Esophagus mucosa (tissue), 1 donor: ENCODE results near the gene WDR64. TPM values are rescaled to one million over a fixed set of nuclear protein-coding genes. Genes with fewer than 3 reads are reported as not detected.
"Not testable (repeated sequence)": the region's sequence is repeated elsewhere in the genome, so short reads cannot be mapped to it uniquely, and the experiment has no call there.

Experiments
- ATAC-seq: fragments of 200-7000 bp; cut with Tn5 transposase; one replicate; pipeline ENCODE4 v1.9.1; 2020
- total RNA-seq: library from RNA; stranded (reverse); gene quantifications from one replicate; pipeline ENCODE4 v1.2.4, GENCODE V29; 2023
- donor health status: DM: yes; HTN: yes; CAD: no.

WDR64 gene
- total RNA-seq, 1 donor from 2014 or later, result not detected

GRCh38 chr1:241701483-241702295, 49.6 kb downstream of the WDR64 start:
- ATAC-seq, result no peak

GRCh38 chr1:241702442-241703373, 50.6 kb downstream of the WDR64 start:
- peak; percentile 74 for ATAC-seq

- ATAC-seq, result not testable (repeated sequence)
Observed at GRCh38 chr1:241703739-241704138, 51.7 kb downstream of the WDR64 start.

- peak; percentile 75 for ATAC-seq
Observed at GRCh38 chr1:241706257-241706656, 54.2 kb downstream of the WDR64 start.

- ATAC-seq, result peak; percentile 81
Observed at GRCh38 chr1:241706967-241707366, 54.9 kb downstream of the WDR64 start.

GRCh38 chr1:241707442-241707841, 55.4 kb downstream of the WDR64 start:
- no peak for ATAC-seq

DNA sequence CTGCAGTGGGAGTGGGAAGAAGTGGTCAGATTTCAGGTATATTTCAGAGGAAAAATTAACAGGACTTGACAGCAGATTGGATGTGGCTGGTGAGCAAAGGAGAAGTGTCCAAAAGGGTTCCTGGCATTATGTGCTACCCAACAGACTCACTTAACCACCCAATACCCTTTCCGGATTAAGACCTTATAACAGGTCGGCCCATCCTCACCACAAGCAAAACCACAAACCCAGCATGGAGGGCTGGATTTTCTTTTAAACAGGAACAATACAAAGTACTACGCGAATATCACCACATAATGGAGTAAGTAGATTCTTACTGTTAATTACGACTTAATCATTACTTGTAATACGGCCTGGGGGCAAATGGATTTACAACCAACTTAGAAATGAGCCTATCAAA, 59.2 kb downstream of the WDR64 start:
- ATAC-seq, result no peak

- no peak for ATAC-seq
Observed at GRCh38 chr1:241713316-241713715, 61.2 kb downstream of the WDR64 start.

DNA sequence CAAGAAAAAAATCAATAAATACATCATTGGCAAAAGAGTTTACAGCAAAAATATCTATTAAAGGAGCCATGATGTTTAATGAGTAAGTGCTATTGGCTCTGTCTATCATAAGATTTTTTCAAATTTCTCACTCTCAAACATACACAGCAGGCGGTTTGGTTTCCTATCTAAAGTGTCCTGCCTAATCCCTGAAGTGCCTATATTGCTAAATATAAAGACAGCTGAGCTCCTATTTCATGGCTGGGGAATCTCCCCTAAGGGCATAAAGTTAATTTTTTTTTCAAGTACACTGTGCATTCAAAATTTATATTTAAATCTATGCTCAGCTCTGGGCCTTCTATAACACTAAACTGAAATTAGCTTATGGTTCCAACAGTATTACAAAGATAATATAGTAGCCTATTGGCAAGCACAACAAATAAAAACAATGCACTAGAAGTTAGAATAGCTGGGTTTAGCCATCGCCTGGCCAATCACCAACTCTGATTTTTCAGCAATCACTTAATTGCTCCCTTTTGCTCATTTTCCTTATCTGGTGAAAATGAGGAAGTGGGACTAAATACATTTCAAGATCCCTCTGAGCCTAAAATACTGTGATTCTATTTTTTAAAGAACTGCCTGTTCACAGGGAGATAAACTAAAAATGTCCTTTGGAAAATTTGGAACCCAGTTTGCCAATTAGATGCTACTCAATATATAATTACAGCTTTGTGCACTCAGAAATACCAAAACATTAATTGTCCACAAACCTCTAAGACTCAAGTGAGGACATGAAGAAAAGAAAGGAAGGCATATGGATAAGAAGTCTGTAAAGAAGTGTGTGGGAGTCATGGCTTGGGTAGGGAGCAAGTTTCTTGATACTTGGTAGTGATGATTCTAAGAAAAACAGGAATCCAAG, 62.5 kb downstream of the WDR64 start:
- ATAC-seq, result no peak

DNA sequence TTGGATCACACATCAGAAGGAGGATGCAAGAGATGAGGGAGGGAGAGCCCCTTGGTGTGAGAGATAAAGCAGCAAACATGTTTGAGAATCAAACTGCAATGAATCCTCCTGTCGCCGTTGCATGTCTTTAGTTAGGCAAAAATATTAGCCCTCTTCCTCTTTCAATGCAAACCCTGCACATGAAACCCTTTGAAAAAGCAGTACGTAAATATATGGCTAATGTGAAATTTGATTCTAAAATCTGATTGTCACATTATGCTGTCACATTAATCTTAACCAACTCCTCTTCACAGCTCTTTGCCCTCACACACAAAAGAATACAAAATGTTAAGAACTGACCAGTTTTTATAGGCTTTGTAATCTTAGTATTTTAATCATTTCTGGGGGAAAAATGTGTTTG, 63.4 kb downstream of the WDR64 start:
- ATAC-seq, result no peak

- ATAC-seq, result no peak
Observed at GRCh38 chr1:241715956-241716355, 63.9 kb downstream of the WDR64 start.

DNA sequence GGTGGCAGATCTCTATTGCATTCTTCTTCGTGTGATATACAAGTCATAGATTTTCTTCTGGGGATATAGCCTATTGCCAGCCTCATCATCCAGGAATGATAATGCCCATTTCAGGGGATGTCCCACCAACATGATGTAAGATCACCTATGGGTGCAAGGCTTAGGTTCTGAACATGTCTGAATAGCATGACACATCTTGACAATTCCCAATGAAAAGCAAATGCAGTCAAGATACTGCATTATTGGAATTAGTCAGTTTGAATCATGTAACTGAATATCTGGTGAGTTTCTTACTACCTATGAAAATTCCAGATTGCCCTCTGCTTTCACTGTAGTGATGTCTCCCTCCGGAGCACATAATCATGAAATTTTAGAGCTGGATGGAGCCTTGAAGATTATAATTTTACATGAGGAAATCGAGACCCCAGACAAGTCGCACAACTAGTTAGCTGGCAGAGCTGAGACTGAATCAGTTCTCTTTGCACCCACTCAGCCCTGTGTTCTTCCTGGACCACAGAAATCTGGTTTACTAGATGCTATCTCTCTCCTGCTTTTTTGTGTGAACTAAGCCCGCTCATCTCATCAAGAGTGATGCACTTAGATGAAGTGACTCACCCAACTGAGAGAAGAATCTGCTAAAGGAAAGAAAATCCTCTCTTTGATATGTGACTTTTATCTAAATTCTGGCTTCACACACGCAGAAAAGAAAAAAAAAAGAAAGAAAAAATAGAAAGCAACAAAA, 65.0 kb downstream of the WDR64 start:
- no peak for ATAC-seq

- ATAC-seq, result no peak
Observed at GRCh38 chr1:241717975-241718374, 65.9 kb downstream of the WDR64 start.

GRCh38 chr1:241721011-241721410, 68.9 kb downstream of the WDR64 start:
- ATAC-seq, result no peak

DNA sequence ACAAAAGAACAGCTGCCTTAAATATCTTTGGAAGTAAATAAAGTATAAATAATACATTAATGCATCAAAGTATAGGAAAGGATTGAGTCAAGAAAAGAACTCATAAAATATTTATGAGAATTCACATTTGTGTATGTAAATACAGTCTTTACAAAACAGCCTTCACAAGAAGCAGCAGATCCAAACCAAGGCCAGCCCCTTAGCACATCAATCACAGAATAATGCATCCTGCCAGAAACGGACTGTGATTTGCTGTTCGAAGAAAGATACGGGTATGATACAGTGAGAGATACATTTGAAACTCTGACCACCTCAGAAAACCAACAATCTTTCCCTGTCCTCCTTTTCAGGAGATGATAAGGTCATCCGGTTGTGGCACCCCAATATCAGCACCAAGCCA, 70.9 kb downstream of the WDR64 start:
- no peak for ATAC-seq

DNA sequence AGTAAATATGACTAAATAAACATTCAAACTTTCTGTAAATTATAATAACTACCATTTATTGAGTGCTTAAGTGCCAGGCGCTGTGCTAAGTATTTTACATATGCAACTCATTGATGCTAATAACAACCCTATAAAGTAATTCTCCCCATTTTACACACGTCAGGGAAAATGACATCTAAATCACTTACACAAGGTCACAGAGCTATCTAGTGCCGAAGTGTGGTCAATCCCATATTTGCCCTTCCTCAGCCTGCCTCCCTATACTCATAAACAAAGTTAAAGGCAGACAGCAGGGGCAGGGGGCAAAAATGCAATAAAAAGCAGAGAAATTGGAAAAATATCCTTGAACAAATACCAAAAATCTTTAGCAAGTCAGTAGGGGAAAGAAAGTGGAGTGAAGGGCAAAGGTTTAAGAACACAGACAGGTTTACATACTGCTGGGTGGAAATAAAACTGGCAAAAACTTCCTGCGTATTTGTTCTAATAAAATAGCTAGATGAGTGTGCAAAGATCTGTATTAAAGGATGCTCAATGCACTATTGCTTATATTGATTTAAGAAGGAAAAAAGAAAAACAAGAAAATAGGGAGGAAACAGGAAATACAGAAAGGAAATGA, 72.8 kb downstream of the WDR64 start:
- no peak for ATAC-seq

GRCh38 chr1:241730031-241730430, 78.0 kb downstream of the WDR64 start:
- no peak for ATAC-seq

DNA sequence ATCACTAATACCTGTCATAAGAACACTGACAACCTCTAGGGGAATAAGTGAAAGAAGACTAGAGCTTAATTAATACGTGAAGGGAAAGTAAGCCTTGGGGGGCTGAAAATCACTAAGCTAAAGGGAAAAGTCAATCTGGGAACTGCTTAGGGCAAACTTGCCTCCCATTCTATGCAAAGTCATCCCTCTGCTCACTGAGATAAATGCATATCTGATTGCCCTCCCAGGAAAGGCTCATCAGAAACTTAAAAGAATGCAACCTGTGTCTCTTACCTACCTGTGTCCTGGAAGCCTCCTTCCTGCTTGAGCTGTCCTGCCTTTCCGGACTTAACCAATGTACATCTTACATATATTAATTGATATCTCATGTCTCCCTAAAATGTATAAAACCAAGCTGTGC, 81.8 kb downstream of the WDR64 start:
- ATAC-seq, result no peak

GRCh38 chr1:241734533-241734932, 82.5 kb downstream of the WDR64 start:
- ATAC-seq, result no peak

DNA sequence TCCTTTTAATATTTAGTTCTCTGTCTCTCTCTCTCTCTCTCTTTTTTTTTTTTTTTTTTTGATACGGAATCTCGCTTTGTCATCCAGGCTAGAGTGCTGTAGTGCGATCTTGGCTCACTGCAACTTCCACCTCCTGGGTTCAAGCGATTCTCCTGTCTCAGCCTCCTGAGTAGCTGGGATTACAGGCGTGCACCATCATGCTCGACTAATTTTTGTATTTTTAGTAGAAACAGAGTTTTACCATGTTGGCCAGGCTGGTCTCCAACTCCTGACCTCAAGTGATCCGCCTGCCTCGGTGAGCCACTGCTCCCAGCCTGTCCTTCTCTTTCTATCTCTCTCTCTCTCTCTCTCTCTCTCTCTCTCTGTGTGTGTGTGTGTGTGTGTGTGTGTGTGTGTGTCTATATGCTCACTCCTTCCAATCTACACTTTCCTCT, 83.4 kb downstream of the WDR64 start:
- not testable (repeated sequence) for ATAC-seq

DNA sequence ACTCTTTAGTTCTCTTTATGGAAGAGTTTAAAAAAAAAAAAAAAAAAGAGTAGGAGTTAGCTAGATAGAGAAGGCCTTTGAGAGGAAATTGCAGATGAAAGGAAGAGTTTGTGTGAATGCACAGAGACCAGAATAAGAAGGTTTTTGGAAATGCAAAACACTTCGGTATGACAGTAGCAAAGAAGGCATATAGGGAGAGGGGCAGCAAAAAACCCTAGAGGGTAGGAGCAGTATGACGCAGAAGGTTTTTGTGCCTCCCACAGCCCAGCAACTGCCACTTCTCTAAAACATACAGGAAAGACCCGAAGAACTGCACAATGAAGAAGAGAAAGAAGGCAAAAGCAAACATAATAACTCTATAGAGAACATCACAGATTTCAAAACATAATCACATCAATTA, 84.3 kb downstream of the WDR64 start:
- ATAC-seq, result no peak
